ENCODE results near the gene HTRA3.
"Not testable (repeated sequence)": the region's sequence is repeated elsewhere in the genome, so short reads cannot be mapped to it uniquely, and the experiment has no call there.

HTRA3 gene

GRCh38 chr4:8347660-8348059 is 78.1 kb downstream of the HTRA3 start:
- TF ChIP-seq ZNF70 (CRISPR knock-in tag; IDR thresholded peaks at IDR 0.05): no peak
- no peak for TF ChIP-seq POU6F1 (CRISPR knock-in tag; IDR thresholded peaks at IDR 0.05; ENCODE audit: borderline replicate concordance, low read depth)
- TF ChIP-seq SNAI2 (CRISPR knock-in tag; IDR thresholded peaks at IDR 0.05): no peak
- no peak for TF ChIP-seq PATZ1 (CRISPR knock-in tag; IDR thresholded peaks at IDR 0.05; ENCODE audit: borderline replicate concordance)
- TF ChIP-seq RARB (CRISPR knock-in tag; IDR thresholded peaks at IDR 0.05): no peak
- no peak for TF ChIP-seq CREB5 (CRISPR knock-in tag; IDR thresholded peaks at IDR 0.05; ENCODE audit: low read depth)
- no peak for TF ChIP-seq ZFP3 (CRISPR knock-in tag; IDR thresholded peaks at IDR 0.05)
- TF ChIP-seq CSDC2 (CRISPR knock-in tag; IDR thresholded peaks at IDR 0.05): no peak
- TF ChIP-seq ZFP30 (CRISPR knock-in tag; IDR thresholded peaks at IDR 0.05): no peak
- ATAC-seq: no peak

GRCh38 chr4:8348071-8348470 is 78.5 kb downstream of the HTRA3 start:
- no peak for TF ChIP-seq ISL1 (CRISPR knock-in tag; IDR thresholded peaks at IDR 0.05)
- no peak for TF ChIP-seq GLIS3 (CRISPR knock-in tag; IDR thresholded peaks at IDR 0.05)
- no peak for TF ChIP-seq ZNF8 (CRISPR knock-in tag; IDR thresholded peaks at IDR 0.05)
- TF ChIP-seq PPARA (CRISPR knock-in tag; IDR thresholded peaks at IDR 0.05; ENCODE audit: borderline replicate concordance): no peak
- TF ChIP-seq ZFP3 (CRISPR knock-in tag; IDR thresholded peaks at IDR 0.05): no peak
- TF ChIP-seq BACH2 (CRISPR knock-in tag; IDR thresholded peaks at IDR 0.05; ENCODE audit: borderline replicate concordance): no peak
- no peak for TF ChIP-seq CSRNP3 (CRISPR knock-in tag; IDR thresholded peaks at IDR 0.05)
- no peak for TF ChIP-seq TCF4 (CRISPR knock-in tag; IDR thresholded peaks at IDR 0.05; ENCODE audit: borderline replicate concordance)
- no peak for TF ChIP-seq ZC3H10 (CRISPR knock-in tag; IDR thresholded peaks at IDR 0.05)
- no peak for TF ChIP-seq ESRRG (CRISPR knock-in tag; IDR thresholded peaks at IDR 0.05)
- no peak for TF ChIP-seq ARNTL (CRISPR knock-in tag; IDR thresholded peaks at IDR 0.05; ENCODE audit: borderline replicate concordance, low read depth)
- TF ChIP-seq CREB5 (CRISPR knock-in tag; IDR thresholded peaks at IDR 0.05; ENCODE audit: low read depth): no peak
- TF ChIP-seq OSR1 (CRISPR knock-in tag; IDR thresholded peaks at IDR 0.05): no peak
- TF ChIP-seq CSDC2 (CRISPR knock-in tag; IDR thresholded peaks at IDR 0.05): no peak
- no peak for TF ChIP-seq ZNF565 (CRISPR knock-in tag; conservative IDR thresholded peaks at IDR 0.05; ENCODE audit: low read depth)
- TF ChIP-seq ZNF70 (CRISPR knock-in tag; IDR thresholded peaks at IDR 0.05): no peak
- TF ChIP-seq RARB (CRISPR knock-in tag; IDR thresholded peaks at IDR 0.05): no peak
- TF ChIP-seq TSHZ2 (CRISPR knock-in tag; IDR thresholded peaks at IDR 0.05): no peak
- TF ChIP-seq PATZ1 (CRISPR knock-in tag; IDR thresholded peaks at IDR 0.05; ENCODE audit: borderline replicate concordance): no peak
- ATAC-seq: no peak

GRCh38 chr4:8349236-8349635 is 79.7 kb downstream of the HTRA3 start:
- ATAC-seq: not testable (repeated sequence)

Measured in SK-N-SH treated with all-trans-retinoic acid at 6 μM for 48 hours (cell line).